HepG2 (cell line): ENCODE data around the gene RNF6. TPM values are rescaled to one million over a fixed set of nuclear protein-coding genes. Genes with fewer than 3 reads are reported as not detected.
A peak's percentile ranks its signal among the peaks of the same experiment; 100 is the strongest.

Experiments used
- ATF1 ChIP-seq: IDR thresholded peaks from 2 replicates; pipeline ENCODE4 v1.6.1; 2016; ENCODE audit warnings: mild to moderate bottlenecking, control low read depth
- PHB2 ChIP-seq: fragments of 450-650 bp; IDR thresholded peaks from 2 replicates; pipeline ENCODE4 v1.6.1; 2018; ENCODE audit not compliant: partially characterized antibody
- PHF21A ChIP-seq: sonication (generic); formaldehyde crosslinking; IDR thresholded peaks from 2 replicates; pipeline ENCODE4 v1.5.0; 2020; ENCODE audit warnings: mild to moderate bottlenecking, missing genetic modification reagents
- RARG ChIP-seq: sonication (generic); formaldehyde crosslinking; IDR thresholded peaks from 2 replicates; pipeline ENCODE4 v1.4.0; 2020; ENCODE audit warnings: low read depth, mild to moderate bottlenecking, missing genetic modification reagents
- SIX1 ChIP-seq: sonication (generic); formaldehyde crosslinking; IDR thresholded peaks from 2 replicates; pipeline ENCODE4 v1.4.0; 2020; ENCODE audit warnings: missing genetic modification reagents, borderline replicate concordance
- TOPORS ChIP-seq: sonication (generic); formaldehyde crosslinking; IDR thresholded peaks from 2 replicates; pipeline ENCODE4 v1.8.0; 2023; ENCODE audit warnings: mild to moderate bottlenecking, missing genetic modification reagents
- U2AF1 ChIP-seq: fragments of 200-400 bp; formaldehyde crosslinking; optimal IDR thresholded peaks from 2 replicates; pipeline ENCODE3; 2017; ENCODE audit warnings: mild to moderate bottlenecking, low read depth, low read length
- ZBTB20 ChIP-seq: sonication (generic); formaldehyde crosslinking; IDR thresholded peaks from 2 replicates; pipeline ENCODE4 v1.8.1; 2023; ENCODE audit warnings: missing genetic modification reagents, low read depth, mild to moderate bottlenecking, borderline replicate concordance
- ZBTB7B ChIP-seq: sonication (generic); formaldehyde crosslinking; IDR thresholded peaks from 2 replicates; pipeline ENCODE4 v1.4.0; 2020; ENCODE audit warnings: missing genetic modification reagents
- ZNF292 ChIP-seq: sonication (generic); formaldehyde crosslinking; IDR thresholded peaks from 2 replicates; pipeline ENCODE4 v1.8.1; 2022; ENCODE audit warnings: mild to moderate bottlenecking, low read depth, missing genetic modification reagents, borderline replicate concordance
- ZNF329 ChIP-seq: sonication (generic); formaldehyde crosslinking; IDR thresholded peaks from 2 replicates; pipeline ENCODE4 v1.9.0; 2021; ENCODE audit warnings: low read depth, mild to moderate bottlenecking, missing genetic modification reagents
- ZNF530 ChIP-seq: sonication (generic); formaldehyde crosslinking; IDR thresholded peaks from 2 replicates; pipeline ENCODE4 v1.5.0; 2020; ENCODE audit warnings: low read depth, mild to moderate bottlenecking, missing genetic modification reagents
- ZNF720 ChIP-seq: sonication (generic); formaldehyde crosslinking; IDR thresholded peaks from 2 replicates; pipeline ENCODE4 v1.4.0; 2020; ENCODE audit warnings: missing genetic modification reagents
- ZNF773 ChIP-seq: sonication (generic); formaldehyde crosslinking; IDR thresholded peaks from 2 replicates; pipeline ENCODE4 v1.4.0; 2020; ENCODE audit warnings: missing genetic modification reagents, borderline replicate concordance
- polyA plus RNA-seq, 8 experiments: library from polyadenylated mRNA; depleted of rRNA in 3 of 8; stranded (reverse) in 7 of 8; unstranded in 1 of 8; fragments of >200 nt; fragmentation: Illumina TruSeq in 4 of 8; extraction: Trizol in 4 of 8; gene quantifications; 2 replicates each; pipeline versions ENCODE4 v1.2.1 to v1.2.3, GENCODE V29; 2011 to 2016; ENCODE audit warnings: low read depth in 4 of 8, missing spikeins in 1 of 8, mixed read lengths in 1 of 8; ENCODE audit not compliant: insufficient read depth in 1 of 8
- total RNA-seq, 5 experiments: library from RNA; depleted of rRNA; stranded (reverse); fragments of >200 nt; fragmentation: Illumina TruSeq; extraction: Trizol; gene quantifications; 2 replicates each; pipeline ENCODE4 v1.2.3, GENCODE V29; 2016; ENCODE audit warnings: low read depth in 1 of 5
- TF ChIP-seq, protein P1 (sequence below): fragments of 450-650 bp; IDR thresholded peaks from 2 replicates; pipeline ENCODE4 v1.6.1; 2016
- TF ChIP-seq, protein P2 (sequence below): sonication (generic); formaldehyde crosslinking; IDR thresholded peaks from 2 replicates; pipeline ENCODE4 v1.5.0; 2020; ENCODE audit warnings: mild to moderate bottlenecking, missing genetic modification reagents
- TF ChIP-seq, protein P3 (sequence below): conservative IDR thresholded peaks from 2 replicates; pipeline ENCODE4 v1.6.1; 2018; ENCODE audit warnings: missing genetic modification reagents
- TF ChIP-seq, protein P4 (sequence below): sonication (generic); formaldehyde crosslinking; IDR thresholded peaks from 2 replicates; pipeline ENCODE4 v1.4.0; 2020; ENCODE audit warnings: missing genetic modification reagents
- TF ChIP-seq, protein P5 (sequence below): sonication (generic); formaldehyde crosslinking; IDR thresholded peaks from 2 replicates; pipeline ENCODE4 v1.9.0; 2022; ENCODE audit warnings: low read depth, missing genetic modification reagents
- TF ChIP-seq, protein P6 (sequence below): sonication (generic); formaldehyde crosslinking; IDR thresholded peaks from 2 replicates; pipeline ENCODE4 v1.8.0; 2022; ENCODE audit warnings: mild to moderate bottlenecking, missing genetic modification reagents, moderate library complexity

Gene RNF6
- total and polyA plus RNA-seq, 2 of the 13 experiments (the other 11 are each of a cell fraction or from before 2014, with no cell fraction given): 14.6 to 36.8 TPM

DNA sequence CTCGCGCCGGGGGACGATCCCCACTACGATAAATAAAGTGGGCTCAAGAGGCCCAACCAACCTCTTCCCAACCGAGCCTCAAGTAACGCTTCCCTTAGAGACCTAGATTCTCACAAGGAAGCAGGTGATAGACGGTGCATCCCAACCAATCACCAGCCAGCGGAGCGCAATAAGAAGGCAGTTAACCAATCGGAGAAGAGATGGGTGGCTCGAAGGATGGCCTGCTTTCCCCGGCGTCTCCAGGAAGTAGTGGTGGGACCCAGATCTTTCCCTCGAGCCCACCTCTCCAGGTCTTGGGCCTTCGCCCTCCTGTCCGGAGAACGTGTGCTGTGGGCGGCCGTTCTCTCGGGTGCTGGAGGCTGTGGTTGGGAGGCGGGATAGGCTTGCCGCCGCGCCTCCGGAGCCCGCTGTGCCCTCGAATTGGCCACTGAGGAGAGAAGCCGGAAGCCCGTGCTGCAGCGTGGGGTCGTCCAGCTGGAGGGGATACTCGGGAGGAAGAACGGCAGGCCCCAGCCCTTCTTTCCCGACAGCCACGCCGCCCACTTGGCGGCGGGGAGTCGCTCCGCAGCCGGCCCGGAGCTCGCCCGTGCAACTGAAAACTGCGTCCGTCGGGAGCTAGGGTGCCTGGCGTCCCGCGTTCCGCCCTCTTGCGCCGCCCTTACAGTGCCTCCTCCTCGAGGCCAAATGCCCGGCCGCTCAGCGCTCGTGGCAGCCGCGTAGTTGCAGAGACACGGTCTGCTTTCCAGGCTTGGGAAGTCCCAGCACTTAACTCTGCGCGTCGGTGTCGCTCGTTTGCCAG lies at the start of gene RNF6 (continued):
- peak; percentile 89 for TF ChIP-seq ZNF292
- TF ChIP-seq ZNF329 (CRISPR knock-in tag): 0 out of 2 replicates have a peak, but pooled peaks have one; percentile 35
- TF ChIP-seq RARG (CRISPR knock-in tag): peak; percentile 45; the same call in 1 of the 2 replicates
- TF ChIP-seq, protein P1, sequence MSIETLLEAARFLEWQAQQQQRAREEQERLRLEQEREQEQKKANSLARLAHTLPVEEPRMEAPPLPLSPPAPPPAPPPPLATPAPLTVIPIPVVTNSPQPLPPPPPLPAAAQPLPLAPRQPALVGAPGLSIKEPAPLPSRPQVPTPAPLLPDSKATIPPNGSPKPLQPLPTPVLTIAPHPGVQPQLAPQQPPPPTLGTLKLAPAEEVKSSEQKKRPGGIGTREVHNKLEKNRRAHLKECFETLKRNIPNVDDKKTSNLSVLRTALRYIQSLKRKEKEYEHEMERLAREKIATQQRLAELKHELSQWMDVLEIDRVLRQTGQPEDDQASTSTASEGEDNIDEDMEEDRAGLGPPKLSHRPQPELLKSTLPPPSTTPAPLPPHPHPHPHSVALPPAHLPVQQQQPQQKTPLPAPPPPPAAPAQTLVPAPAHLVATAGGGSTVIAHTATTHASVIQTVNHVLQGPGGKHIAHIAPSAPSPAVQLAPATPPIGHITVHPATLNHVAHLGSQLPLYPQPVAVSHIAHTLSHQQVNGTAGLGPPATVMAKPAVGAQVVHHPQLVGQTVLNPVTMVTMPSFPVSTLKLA: no peak
- TF ChIP-seq ZNF530 (CRISPR knock-in tag): no peak
- TF ChIP-seq TOPORS (CRISPR knock-in tag): peak; percentile 67
- TF ChIP-seq U2AF1: no peak
- TF ChIP-seq, protein P2, sequence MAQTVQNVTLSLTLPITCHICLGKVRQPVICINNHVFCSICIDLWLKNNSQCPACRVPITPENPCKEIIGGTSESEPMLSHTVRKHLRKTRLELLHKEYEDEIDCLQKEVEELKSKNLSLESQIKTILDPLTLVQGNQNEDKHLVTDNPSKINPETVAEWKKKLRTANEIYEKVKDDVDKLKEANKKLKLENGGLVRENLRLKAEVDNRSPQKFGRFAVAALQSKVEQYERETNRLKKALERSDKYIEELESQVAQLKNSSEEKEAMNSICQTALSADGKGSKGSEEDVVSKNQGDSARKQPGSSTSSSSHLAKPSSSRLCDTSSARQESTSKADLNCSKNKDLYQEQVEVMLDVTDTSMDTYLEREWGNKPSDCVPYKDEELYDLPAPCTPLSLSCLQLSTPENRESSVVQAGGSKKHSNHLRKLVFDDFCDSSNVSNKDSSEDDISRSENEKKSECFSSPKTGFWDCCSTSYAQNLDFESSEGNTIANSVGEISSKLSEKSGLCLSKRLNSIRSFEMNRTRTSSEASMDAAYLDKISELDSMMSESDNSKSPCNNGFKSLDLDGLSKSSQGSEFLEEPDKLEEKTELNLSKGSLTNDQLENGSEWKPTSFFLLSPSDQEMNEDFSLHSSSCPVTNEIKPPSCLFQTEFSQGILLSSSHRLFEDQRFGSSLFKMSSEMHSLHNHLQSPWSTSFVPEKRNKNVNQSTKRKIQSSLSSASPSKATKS (CRISPR knock-in tag): no peak
- TF ChIP-seq, protein P3, sequence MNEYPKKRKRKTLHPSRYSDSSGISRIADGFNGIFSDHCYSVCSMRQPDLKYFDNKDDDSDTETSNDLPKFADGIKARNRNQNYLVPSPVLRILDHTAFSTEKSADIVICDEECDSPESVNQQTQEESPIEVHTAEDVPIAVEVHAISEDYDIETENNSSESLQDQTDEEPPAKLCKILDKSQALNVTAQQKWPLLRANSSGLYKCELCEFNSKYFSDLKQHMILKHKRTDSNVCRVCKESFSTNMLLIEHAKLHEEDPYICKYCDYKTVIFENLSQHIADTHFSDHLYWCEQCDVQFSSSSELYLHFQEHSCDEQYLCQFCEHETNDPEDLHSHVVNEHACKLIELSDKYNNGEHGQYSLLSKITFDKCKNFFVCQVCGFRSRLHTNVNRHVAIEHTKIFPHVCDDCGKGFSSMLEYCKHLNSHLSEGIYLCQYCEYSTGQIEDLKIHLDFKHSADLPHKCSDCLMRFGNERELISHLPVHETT (CRISPR knock-in tag): peak; percentile 87
- TF ChIP-seq ZBTB7B (CRISPR knock-in tag): peak; percentile 75; the same call in 1 of the 2 replicates
- TF ChIP-seq SIX1: no peak
- TF ChIP-seq ZNF773 (CRISPR knock-in tag): peak; percentile 89; the same call in 1 of the 2 replicates
- TF ChIP-seq PHB2: no peak
- TF ChIP-seq ZBTB20 (CRISPR knock-in tag): no peak
- peak; percentile 46 for TF ChIP-seq PHF21A (CRISPR knock-in tag)
- TF ChIP-seq, protein P4, sequence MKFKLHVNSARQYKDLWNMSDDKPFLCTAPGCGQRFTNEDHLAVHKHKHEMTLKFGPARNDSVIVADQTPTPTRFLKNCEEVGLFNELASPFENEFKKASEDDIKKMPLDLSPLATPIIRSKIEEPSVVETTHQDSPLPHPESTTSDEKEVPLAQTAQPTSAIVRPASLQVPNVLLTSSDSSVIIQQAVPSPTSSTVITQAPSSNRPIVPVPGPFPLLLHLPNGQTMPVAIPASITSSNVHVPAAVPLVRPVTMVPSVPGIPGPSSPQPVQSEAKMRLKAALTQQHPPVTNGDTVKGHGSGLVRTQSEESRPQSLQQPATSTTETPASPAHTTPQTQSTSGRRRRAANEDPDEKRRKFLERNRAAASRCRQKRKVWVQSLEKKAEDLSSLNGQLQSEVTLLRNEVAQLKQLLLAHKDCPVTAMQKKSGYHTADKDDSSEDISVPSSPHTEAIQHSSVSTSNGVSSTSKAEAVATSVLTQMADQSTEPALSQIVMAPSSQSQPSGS (CRISPR knock-in tag): no peak; the same call in none of the 2 replicates
- TF ChIP-seq ATF1 (CRISPR knock-in tag): peak; percentile 23; the same call in 1 of the 2 replicates
- TF ChIP-seq, protein P5, sequence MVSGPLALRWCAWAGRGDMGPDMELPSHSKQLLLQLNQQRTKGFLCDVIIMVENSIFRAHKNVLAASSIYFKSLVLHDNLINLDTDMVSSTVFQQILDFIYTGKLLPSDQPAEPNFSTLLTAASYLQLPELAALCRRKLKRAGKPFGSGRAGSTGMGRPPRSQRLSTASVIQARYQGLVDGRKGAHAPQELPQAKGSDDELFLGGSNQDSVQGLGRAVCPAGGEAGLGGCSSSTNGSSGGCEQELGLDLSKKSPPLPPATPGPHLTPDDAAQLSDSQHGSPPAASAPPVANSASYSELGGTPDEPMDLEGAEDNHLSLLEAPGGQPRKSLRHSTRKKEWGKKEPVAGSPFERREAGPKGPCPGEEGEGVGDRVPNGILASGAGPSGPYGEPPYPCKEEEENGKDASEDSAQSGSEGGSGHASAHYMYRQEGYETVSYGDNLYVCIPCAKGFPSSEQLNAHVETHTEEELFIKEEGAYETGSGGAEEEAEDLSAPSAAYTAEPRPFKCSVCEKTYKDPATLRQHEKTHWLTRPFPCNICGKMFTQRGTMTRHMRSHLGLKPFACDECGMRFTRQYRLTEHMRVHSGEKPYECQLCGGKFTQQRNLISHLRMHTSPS: peak; percentile 51; the same call in 1 of the 2 replicates
- TF ChIP-seq ZNF720 (CRISPR knock-in tag): no peak
- TF ChIP-seq, protein P6, sequence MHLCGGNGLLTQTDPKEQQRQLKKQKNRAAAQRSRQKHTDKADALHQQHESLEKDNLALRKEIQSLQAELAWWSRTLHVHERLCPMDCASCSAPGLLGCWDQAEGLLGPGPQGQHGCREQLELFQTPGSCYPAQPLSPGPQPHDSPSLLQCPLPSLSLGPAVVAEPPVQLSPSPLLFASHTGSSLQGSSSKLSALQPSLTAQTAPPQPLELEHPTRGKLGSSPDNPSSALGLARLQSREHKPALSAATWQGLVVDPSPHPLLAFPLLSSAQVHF (CRISPR knock-in tag): peak; percentile 18; the same call in 1 of the 2 replicates
